ENCODE results near the gene TMC4.
"Not testable (repeated sequence)": the region's sequence is repeated elsewhere in the genome, so short reads cannot be mapped to it uniquely, and the experiment has no call there.

The TMC4 gene

DNA sequence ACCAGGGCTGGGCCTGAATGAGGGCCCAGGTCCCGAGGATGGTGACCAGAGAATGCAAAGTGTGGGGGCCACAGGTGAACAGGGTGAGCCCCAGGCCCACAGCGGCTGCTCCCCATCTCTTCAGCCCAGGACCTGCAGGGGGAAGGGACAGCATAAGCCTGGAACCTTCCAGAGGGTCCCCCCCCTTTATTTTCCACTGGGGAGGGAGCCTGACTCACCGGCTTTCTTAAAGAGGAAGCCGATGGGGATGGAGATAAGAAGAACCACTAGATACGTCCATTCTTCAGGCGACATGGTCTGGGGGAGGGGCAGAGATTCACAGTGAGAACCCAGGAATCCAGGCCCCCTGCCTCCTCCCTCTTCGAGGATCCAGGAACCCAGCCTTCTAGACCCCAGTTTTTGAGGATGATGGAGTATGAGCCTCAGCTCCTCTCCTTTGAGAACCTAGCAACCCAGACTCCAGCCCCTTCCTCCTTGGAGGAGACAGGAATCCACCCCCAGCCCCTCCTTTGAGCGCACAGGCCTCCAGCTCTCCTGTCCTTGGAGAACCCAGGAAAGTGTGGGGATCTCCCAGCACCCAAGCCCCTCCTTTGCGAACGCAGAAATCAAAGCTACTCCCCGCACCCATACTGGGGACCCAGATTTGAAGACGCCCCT lies 15.4 kb upstream of the TMC4 start:
- TF ChIP-seq, protein P1, sequence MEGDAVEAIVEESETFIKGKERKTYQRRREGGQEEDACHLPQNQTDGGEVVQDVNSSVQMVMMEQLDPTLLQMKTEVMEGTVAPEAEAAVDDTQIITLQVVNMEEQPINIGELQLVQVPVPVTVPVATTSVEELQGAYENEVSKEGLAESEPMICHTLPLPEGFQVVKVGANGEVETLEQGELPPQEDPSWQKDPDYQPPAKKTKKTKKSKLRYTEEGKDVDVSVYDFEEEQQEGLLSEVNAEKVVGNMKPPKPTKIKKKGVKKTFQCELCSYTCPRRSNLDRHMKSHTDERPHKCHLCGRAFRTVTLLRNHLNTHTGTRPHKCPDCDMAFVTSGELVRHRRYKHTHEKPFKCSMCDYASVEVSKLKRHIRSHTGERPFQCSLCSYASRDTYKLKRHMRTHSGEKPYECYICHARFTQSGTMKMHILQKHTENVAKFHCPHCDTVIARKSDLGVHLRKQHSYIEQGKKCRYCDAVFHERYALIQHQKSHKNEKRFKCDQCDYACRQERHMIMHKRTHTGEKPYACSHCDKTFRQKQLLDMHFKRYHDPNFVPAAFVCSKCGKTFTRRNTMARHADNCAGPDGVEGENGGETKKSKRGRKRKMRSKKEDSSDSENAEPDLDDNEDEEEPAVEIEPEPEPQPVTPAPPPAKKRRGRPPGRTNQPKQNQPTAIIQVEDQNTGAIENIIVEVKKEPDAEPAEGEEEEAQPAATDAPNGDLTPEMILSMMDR (IDR thresholded peaks at IDR 0.05; ENCODE audit: control extremely low read depth, extremely low read depth, low read depth, missing control alignments) = no peak
- CTCF ChIA-PET = interaction anchor here (1.2 to 5.2 kb wide), 12 partner anchors 10 to 44 kb away, joined by 3 to 27 read pairs (median 5); partner anchors contain the start of genes LENG1 and TMC4
- POLR2A ChIA-PET = interaction anchor here (1.8 to 4.4 kb wide), 3 partner anchors 13 to 51 kb away, joined by 5 to 102 read pairs (median 18); partner anchors contain the start of genes CNOT3 and RPS9
- DNase-seq (ENCODE audit: extremely low spot score) = no peak

DNA sequence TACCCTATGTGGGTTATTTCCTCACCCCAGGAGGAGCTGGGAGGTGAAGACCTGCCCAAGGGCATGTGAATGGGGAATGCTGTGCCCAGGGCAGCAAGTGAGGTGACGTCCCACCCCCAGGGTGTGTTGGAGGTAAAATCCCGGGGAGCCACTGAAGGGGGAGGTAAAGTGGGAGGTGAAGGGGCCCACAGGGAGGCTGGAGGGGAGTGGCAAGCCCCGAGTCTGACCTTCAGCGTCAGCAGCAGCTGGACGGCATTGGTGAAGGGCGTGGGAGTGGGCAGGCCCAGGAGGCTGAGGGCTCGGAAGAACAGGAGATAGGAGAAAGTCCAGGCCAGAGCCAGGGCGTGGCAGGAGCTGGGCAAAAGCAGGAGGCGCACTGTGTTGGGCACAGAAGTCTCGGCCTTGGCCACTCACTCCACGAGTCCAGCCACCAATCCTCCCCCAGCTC lies 14.0 kb upstream of the TMC4 start:
- POLR2A ChIA-PET = no interaction called here
- no peak for DNase-seq (ENCODE audit: extremely low spot score)
- CTCF ChIA-PET = interaction anchor here (1.0 to 5.2 kb wide), 3 partner anchors 13 to 18 kb away, joined by 3 to 22 read pairs (median 3); no protein-coding TSS in a partner anchor
- TF ChIP-seq, protein P1 (IDR thresholded peaks at IDR 0.05; ENCODE audit: control extremely low read depth, extremely low read depth, low read depth, missing control alignments) = no peak

DNA sequence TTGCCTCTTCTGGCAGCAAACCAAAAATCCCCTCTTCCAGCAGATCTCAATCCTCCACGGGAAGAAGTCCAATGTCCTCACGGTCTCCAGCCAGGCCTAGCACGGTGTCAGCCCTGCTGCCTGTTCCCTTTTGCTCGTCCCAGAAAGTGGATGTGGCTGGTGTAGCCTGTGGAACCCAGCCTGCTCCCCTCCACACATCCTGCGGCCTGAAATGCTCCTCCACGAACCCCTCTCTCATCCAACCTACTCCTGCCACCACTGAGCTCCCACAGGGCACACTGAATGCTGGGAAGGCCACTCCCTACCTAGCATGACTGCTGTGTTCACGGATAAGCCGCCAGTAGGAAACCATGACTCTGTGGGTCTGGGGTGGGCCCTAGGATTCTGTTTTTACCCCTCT lies 13.4 kb upstream of the TMC4 start:
- ChIA-PET POLR2A (interaction anchor here (0.9 kb wide), 1 partner anchor 11 kb away, joined by 3 read pairs; no protein-coding TSS in a partner anchor), CTCF (interaction anchor here (1.0 to 1.1 kb wide), 3 partner anchors 13 to 18 kb away, joined by 3 read pairs; no protein-coding TSS in a partner anchor)
- DNase-seq (ENCODE audit: extremely low spot score) = no peak
- TF ChIP-seq, protein P1 (IDR thresholded peaks at IDR 0.05; ENCODE audit: control extremely low read depth, extremely low read depth, low read depth, missing control alignments) = no peak

DNA sequence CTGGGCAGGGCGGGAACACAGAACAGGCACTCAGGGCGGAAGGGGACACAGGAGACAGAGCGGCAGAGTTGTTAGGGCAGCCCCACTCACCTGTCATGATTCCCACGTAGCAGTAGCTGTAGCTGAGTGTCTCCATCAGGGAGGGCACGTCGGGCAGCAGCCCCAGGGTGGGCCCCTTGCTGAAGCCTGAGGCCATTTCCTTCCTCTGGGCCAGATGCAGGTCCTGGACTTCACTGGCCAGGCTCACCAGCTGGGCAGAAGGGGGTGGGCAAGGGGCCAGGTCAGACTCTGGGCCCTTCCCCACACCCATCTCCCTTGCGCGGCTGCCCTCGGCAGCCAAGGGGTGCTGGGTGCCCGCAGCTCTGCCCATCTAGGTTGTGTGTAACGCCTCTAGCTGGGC lies 10.5 kb upstream of the TMC4 start:
- TF ChIP-seq, protein P1 (IDR thresholded peaks at IDR 0.05; ENCODE audit: control extremely low read depth, extremely low read depth, low read depth, missing control alignments) = no peak
- POLR2A ChIA-PET = no interaction called here
- no peak for DNase-seq (ENCODE audit: extremely low spot score)
- CTCF ChIA-PET = interaction anchor here (1.1 to 3.1 kb wide), 2 partner anchors 13 to 16 kb away, joined by 4 to 13 read pairs; no protein-coding TSS in a partner anchor

DNA sequence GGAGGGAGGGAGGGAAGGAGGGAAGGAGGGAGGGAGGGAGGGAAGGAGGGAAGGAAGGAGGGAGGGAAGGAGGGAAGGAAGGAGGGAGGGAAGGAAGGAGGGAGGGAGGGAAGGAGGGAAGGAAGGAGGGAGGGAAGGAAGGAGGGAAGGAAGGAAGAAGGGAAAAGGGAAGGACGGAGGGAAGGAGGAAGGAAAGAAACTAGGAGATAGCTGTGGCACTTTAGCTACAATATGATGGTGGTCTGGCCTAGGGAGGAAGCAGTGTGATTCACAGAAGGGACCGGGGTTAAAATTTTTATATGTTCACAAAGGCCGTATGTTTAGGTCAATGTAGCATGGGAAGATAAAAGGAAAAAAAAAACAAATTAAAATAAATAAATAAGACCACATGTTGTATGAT lies 8.9 kb upstream of the TMC4 start:
- not testable (repeated sequence) for DNase-seq (ENCODE audit: extremely low spot score)
- ChIA-PET CTCF (interaction anchor here (3.1 kb wide), 1 partner anchor 14 kb away, joined by 13 read pairs; no protein-coding TSS in a partner anchor), POLR2A (interaction anchor here (0.5 kb wide), 1 partner anchor 9 kb away, joined by 5 read pairs; the partner anchor contains the start of gene TMC4)

DNA sequence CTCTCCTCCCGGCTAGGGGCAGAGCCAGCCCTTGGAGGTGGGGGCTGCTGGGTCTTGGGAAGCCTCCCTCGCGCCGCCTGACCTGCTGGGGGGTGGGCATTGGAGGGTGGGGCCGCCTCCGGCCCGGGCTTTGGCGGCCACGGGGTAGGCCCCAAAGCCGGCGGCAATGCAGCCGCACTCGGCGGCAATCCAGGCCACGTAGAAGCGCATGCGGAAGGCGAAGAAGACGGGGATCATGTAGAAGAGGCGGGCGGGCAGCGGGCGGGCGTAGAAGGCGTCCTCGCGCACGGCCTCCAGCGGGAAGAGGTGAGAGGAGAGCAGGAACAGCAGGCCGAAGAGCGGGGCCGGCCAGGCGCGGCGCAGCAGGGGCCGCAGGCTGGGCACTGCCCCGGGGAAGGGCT lies 7.7 kb upstream of the TMC4 start:
- TF ChIP-seq, protein P1 (IDR thresholded peaks at IDR 0.05; ENCODE audit: control extremely low read depth, extremely low read depth, low read depth, missing control alignments) = no peak
- POLR2A ChIA-PET = no interaction called here
- CTCF ChIA-PET = interaction anchor here (1.2 kb wide), 1 partner anchor 12 kb away, joined by 5 read pairs; no protein-coding TSS in a partner anchor
- no peak for DNase-seq (ENCODE audit: extremely low spot score)

DNA sequence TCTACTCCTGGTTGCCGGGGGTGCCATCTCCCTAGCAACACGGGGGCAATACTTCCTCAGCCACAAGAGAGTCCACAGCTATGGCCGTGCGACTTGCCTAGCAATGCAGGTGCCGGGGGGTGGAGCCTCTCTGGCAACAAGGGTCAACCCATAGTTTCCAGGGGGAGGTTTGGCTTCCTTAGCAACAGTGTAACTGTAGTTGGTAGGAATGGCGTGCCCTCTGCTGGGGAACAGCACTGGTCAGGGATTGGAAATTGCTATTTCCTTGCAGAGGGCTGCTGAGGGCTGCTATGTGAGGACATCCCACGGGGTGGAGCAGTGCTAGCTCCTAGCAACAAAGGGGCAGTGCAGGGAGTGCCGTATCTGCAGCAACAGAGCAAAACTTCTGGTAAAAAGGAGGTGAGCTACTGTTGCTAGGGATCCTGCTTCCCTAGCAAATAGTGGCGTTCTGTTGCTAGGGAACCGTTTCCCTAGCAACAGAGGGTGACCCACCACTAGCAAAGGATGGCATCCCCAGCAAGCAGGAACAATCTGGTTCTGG lies 7.0 kb upstream of the TMC4 start:
- CTCF ChIA-PET = interaction anchor here (0.7 to 1.2 kb wide), 2 partner anchors 9 to 12 kb away, joined by 3 to 5 read pairs; partner anchors contain the start of gene MBOAT7
- TF ChIP-seq, protein P1 (IDR thresholded peaks at IDR 0.05; ENCODE audit: control extremely low read depth, extremely low read depth, low read depth, missing control alignments) = no peak
- DNase-seq (ENCODE audit: extremely low spot score) = no peak
- POLR2A ChIA-PET = no interaction called here
